HG03575 (cell line): ENCODE data around the gene ZSCAN10.
A peak's percentile ranks its signal among the peaks of the same experiment; 100 is the strongest.
"Not testable (repeated sequence)": the region's sequence is repeated elsewhere in the genome, so short reads cannot be mapped to it uniquely, and the experiment has no call there.

ENCODE experiments used
- ATAC-seq: cut with Tn5 transposase; IDR thresholded peaks from one replicate; pipeline ENCODE4 v1.9.1; 2021; ENCODE audit not compliant: unreplicated experiment, insufficient number of reproducible peaks, low FRiP score; ENCODE audit errors: extremely low read depth

The ZSCAN10 gene

GRCh38 chr16:3088925-3089716 is 10.0 kb downstream of the ZSCAN10 start:
- ATAC-seq: no peak

- no peak for ATAC-seq
Observed at GRCh38 chr16:3088450-3088849, 10.6 kb downstream of the ZSCAN10 start.

GRCh38 chr16:3087243-3088235 is 11.6 kb downstream of the ZSCAN10 start:
- ATAC-seq: no peak

GRCh38 chr16:3086596-3087242 is 12.4 kb downstream of the ZSCAN10 start:
- ATAC-seq: no peak

- ATAC-seq: no peak
Observed at GRCh38 chr16:3085868-3086595, 13.1 kb downstream of the ZSCAN10 start.

- ATAC-seq: no peak
Observed at GRCh38 chr16:3084969-3085670, 14.0 kb downstream of the ZSCAN10 start.

GRCh38 chr16:3084491-3084890 is 14.6 kb downstream of the ZSCAN10 start:
- ATAC-seq: no peak

GRCh38 chr16:3083408-3083807 is 15.7 kb downstream of the ZSCAN10 start:
- ATAC-seq: not testable (repeated sequence)

GRCh38 chr16:3081957-3082356 is 17.1 kb downstream of the ZSCAN10 start:
- ATAC-seq: not testable (repeated sequence)

- no peak for ATAC-seq
Observed at GRCh38 chr16:3080024-3080423, 19.1 kb downstream of the ZSCAN10 start.

- ATAC-seq: no peak
Observed at GRCh38 chr16:3076577-3076976, 22.5 kb downstream of the ZSCAN10 start.

GRCh38 chr16:3075946-3076345 is 23.1 kb downstream of the ZSCAN10 start:
- not testable (repeated sequence) for ATAC-seq

- ATAC-seq: no peak
Observed at GRCh38 chr16:3075523-3075915, 23.6 kb downstream of the ZSCAN10 start.

- ATAC-seq: peak; percentile 71
Observed at GRCh38 chr16:3074860-3075522, 24.1 kb downstream of the ZSCAN10 start.

GRCh38 chr16:3073448-3073847 is 25.6 kb downstream of the ZSCAN10 start:
- ATAC-seq: no peak

GRCh38 chr16:3072576-3073263 is 26.4 kb downstream of the ZSCAN10 start:
- not testable (repeated sequence) for ATAC-seq

GRCh38 chr16:3072148-3072547 is 26.9 kb downstream of the ZSCAN10 start:
- ATAC-seq: not testable (repeated sequence)
